Lower lobe of right lung (tissue), 2 donors: Measurements from ENCODE around the gene SFXN3. TPM values are rescaled to one million over a fixed set of nuclear protein-coding genes. Genes with fewer than 3 reads are reported as not detected.

Experiments used
- ATAC-seq, 2 donors: fragments of 200-7000 bp; cut with Tn5 transposase; one replicate each; pipeline ENCODE4 v1.9.1; 2020 to 2022; ENCODE audit warnings: mild to moderate bottlenecking in 2 of 2, moderate library complexity in 2 of 2
- DNase-seq: peaks from one replicate; pipeline ENCODE4 v3.0.0-alpha.2; 2020
- H3K27ac ChIP-seq: fragments of 200-600 bp; one replicate; pipeline ENCODE4 v1.8.0; 2022
- H3K27me3 ChIP-seq: fragments of 200-600 bp; one replicate; pipeline ENCODE4 v1.8.0; 2022; ENCODE audit warnings: low read depth
- H3K36me3 ChIP-seq: fragments of 200-600 bp; one replicate; pipeline ENCODE4 v1.8.0; 2022; ENCODE audit warnings: mild to moderate bottlenecking
- H3K4me1 ChIP-seq: fragments of 200-600 bp; one replicate; pipeline ENCODE4 v1.8.0; 2022
- H3K4me3 ChIP-seq: fragments of 200-600 bp; one replicate; pipeline ENCODE4 v1.8.0; 2022; ENCODE audit warnings: mild to moderate bottlenecking
- H3K9me3 ChIP-seq: fragments of 200-600 bp; one replicate; pipeline ENCODE4 v1.8.0; 2022
- CTCF ChIP-seq: fragments of 200-600 bp; IDR thresholded peaks from one replicate; pipeline ENCODE4 v1.8.0; 2022; ENCODE audit warnings: antibody characterized with exemption, mild to moderate bottlenecking
- intact Hi-C: fragments of 100-400 bp; cut with DNase I; formaldehyde crosslinking; loops from one replicate; pipeline ENCODE4 v1.11.0; 2022
- total RNA-seq: library from RNA; stranded (reverse); fragmentation: NEBNext Ultra II Directional; extraction: Animal tissue kit (Norgen Biotek cat#: 25700); gene quantifications from one replicate; pipeline ENCODE4 v1.2.1, GENCODE V29; 2021
- donor health status: DM: no; HTN: yes; CAD: no; lungs with severe emphysema.

Gene SFXN3
- total RNA-seq, 1 donor from 2014 or later, result 57.8 TPM

GRCh38 chr10:101066146-101066895, 35.3 kb downstream of the SFXN3 start:
- no peaks in the 10 kb centered on the region for H3K36me3 ChIP-seq
- peak overlapping the region; percentile 69 for H3K4me3 ChIP-seq
- peak; percentile 78 to 84 for ATAC-seq
- peak; percentile 91 for DNase-seq
- H3K27ac ChIP-seq, result peak overlapping the region; percentile 76
- H3K4me1 ChIP-seq, result peaks cover 59% of the 10 kb centered on the region
- intact Hi-C loops, result no loop called here
- no peaks in the 10 kb centered on the region for H3K9me3 ChIP-seq
- peak; percentile 46 for TF ChIP-seq CTCF
- peaks cover 7% of the 10 kb centered on the region for H3K27me3 ChIP-seq

GRCh38 chr10:101066896-101067355, 35.9 kb downstream of the SFXN3 start:
- H3K27me3 ChIP-seq, result peaks cover 12% of the 10 kb centered on the region
- H3K4me1 ChIP-seq, result peaks cover 58% of the 10 kb centered on the region
- peak overlapping the region; percentile 69 for H3K4me3 ChIP-seq
- peak in 1 of 2 donors; percentile 3 for ATAC-seq
- TF ChIP-seq CTCF, result no peak
- no peaks in the 10 kb centered on the region for H3K9me3 ChIP-seq
- intact Hi-C loops, result no loop called here
- no peak for DNase-seq
- H3K36me3 ChIP-seq, result no peaks in the 10 kb centered on the region
- H3K27ac ChIP-seq, result peak overlapping the region; percentile 76

GRCh38 chr10:101067356-101068083, 36.5 kb downstream of the SFXN3 start:
- Histone ChIP-seq H3K4me3 (peak overlapping the region; percentile 69), H3K4me1 (peaks cover 58% of the 10 kb centered on the region), H3K27ac (peak overlapping the region; percentile 76), H3K27me3 (peaks cover 18% of the 10 kb centered on the region), H3K36me3 (no peaks in the 10 kb centered on the region), H3K9me3 (no peaks in the 10 kb centered on the region)
- peak; percentile 72 to 81 for ATAC-seq
- peak; percentile 89 for TF ChIP-seq CTCF
- DNase-seq, result peak; percentile 75
- intact Hi-C loops, result no loop called here

GRCh38 chr10:101069441-101069840, 38.4 kb downstream of the SFXN3 start:
- intact Hi-C loops, result no loop called here
- ATAC-seq (no peak), DNase-seq (no peak)
- Histone ChIP-seq H3K27ac (no peak overlapping the region), H3K9me3 (no peaks in the 10 kb centered on the region), H3K4me3 (no peak overlapping the region), H3K4me1 (peaks cover 43% of the 10 kb centered on the region), H3K27me3 (peaks cover 34% of the 10 kb centered on the region), H3K36me3 (no peaks in the 10 kb centered on the region)
- TF ChIP-seq CTCF, result no peak

GRCh38 chr10:101070098-101070497, 39.1 kb downstream of the SFXN3 start:
- Histone ChIP-seq H3K4me1 (peaks cover 43% of the 10 kb centered on the region), H3K36me3 (no peaks in the 10 kb centered on the region), H3K27me3 (peaks cover 39% of the 10 kb centered on the region), H3K9me3 (no peaks in the 10 kb centered on the region), H3K4me3 (no peak overlapping the region), H3K27ac (no peak overlapping the region)
- ATAC-seq (no peak), DNase-seq (no peak)
- intact Hi-C loops, result no loop called here
- TF ChIP-seq CTCF, result no peak
